Activated CD8-positive, alpha-beta T cell treated with anti-CD3 and anti-CD28 coated beads for 36 hours (primary cell): ENCODE results near the gene PMF1. TPM values are rescaled to one million over a fixed set of nuclear protein-coding genes. Genes with fewer than 3 reads are reported as not detected.

Source experiments
- ATAC-seq: fragments of 200-7000 bp; cut with Tn5 transposase; one replicate; pipeline ENCODE4 v1.10.0; 2021; ENCODE audit warnings: mild to moderate bottlenecking, moderate library complexity
- CTCF ChIA-PET: fragments of 350-600 bp; sonication (Branson Sonifier 250); formaldehyde crosslinking; loops from one replicate; lab custom pipeline; 2021; ENCODE audit warnings: antibody characterized with exemption; lab: Charles Lee
- POLR2A ChIA-PET: fragments of 350-600 bp; sonication (Branson Sonifier 250); formaldehyde crosslinking; loops from one replicate; lab custom pipeline; 2021; ENCODE audit warnings: antibody characterized with exemption; lab: Charles Lee
- DNase-seq: peaks from one replicate; pipeline ENCODE4 v3.0.0-alpha.2; 2020
- H3K27ac Mint-ChIP-seq: one replicate; pipeline ENCODE4 v1.8.0; 2021; ENCODE audit warnings: mild to moderate bottlenecking, mixed read lengths
- H3K27me3 Mint-ChIP-seq: one replicate; pipeline ENCODE4 v1.8.0; 2021; ENCODE audit warnings: mixed read lengths
- H3K36me3 Mint-ChIP-seq: one replicate; pipeline ENCODE4 v1.8.0; 2021; ENCODE audit warnings: low read depth, mixed read lengths
- H3K4me1 Mint-ChIP-seq: one replicate; pipeline ENCODE4 v1.8.0; 2021; ENCODE audit warnings: low read depth, mixed read lengths
- H3K4me3 Mint-ChIP-seq: one replicate; pipeline ENCODE4 v1.8.0; 2021; ENCODE audit warnings: mild to moderate bottlenecking, moderate library complexity, mixed read lengths
- H3K9me3 Mint-ChIP-seq: one replicate; pipeline ENCODE4 v1.8.0; 2021; ENCODE audit warnings: mixed read lengths
- CTCF ChIP-seq: fragments of 200-600 bp; IDR thresholded peaks from one replicate; pipeline ENCODE4 v1.8.0; 2022; ENCODE audit warnings: antibody characterized with exemption, mild to moderate bottlenecking
- intact Hi-C: fragments of 100-400 bp; cut with micrococcal nuclease; formaldehyde crosslinking; loops from one replicate; pipeline ENCODE4 v1.10.0; 2022
- total RNA-seq, 2 experiments: library from RNA; stranded (reverse); gene quantifications; one replicate each; pipeline ENCODE4 v1.2.3, GENCODE V29; 2021

Gene PMF1
- total RNA-seq, 2 experiments from 2014 or later: 89.4 to 93.7 TPM

- ChIA-PET POLR2A (interaction anchor here (0.9 to 2.0 kb wide), 9 partner anchors 9 to 45 kb away, joined by 3 to 8 read pairs (median 4); partner anchors contain the start of genes PAQR6, TMEM79 and VHLL), CTCF (no interaction called here)
- H3K36me3 Mint-ChIP-seq: peaks cover 73% of the 10 kb centered on the region
- no peaks in the 10 kb centered on the region for H3K9me3 Mint-ChIP-seq
- peaks cover 5% of the 10 kb centered on the region for H3K4me1 Mint-ChIP-seq
- ATAC-seq (peak; percentile 67), DNase-seq (no peak)
- H3K27ac Mint-ChIP-seq: peak overlapping the region; percentile 26
- H3K27me3 Mint-ChIP-seq: no peaks in the 10 kb centered on the region
- intact Hi-C loops: no loop called here
- TF ChIP-seq CTCF: no peak
- no peak overlapping the region for H3K4me3 Mint-ChIP-seq
Observed at GRCh38 chr1:156262461-156263287, 49.9 kb downstream of the PMF1 start.

- ChIA-PET POLR2A (interaction anchor here (0.9 to 2.0 kb wide), 9 partner anchors 8 to 44 kb away, joined by 3 to 8 read pairs (median 4); partner anchors contain the start of genes PAQR6, TMEM79 and VHLL), CTCF (no interaction called here)
Observed at GRCh38 chr1:156263288-156263655, 50.5 kb downstream of the PMF1 start.

GRCh38 chr1:156266051-156266450 is 53.2 kb downstream of the PMF1 start:
- no peak for TF ChIP-seq CTCF
- no peak overlapping the region for H3K27ac Mint-ChIP-seq
- CTCF ChIA-PET: no interaction called here
- no peaks in the 10 kb centered on the region for H3K27me3 Mint-ChIP-seq
- H3K9me3 Mint-ChIP-seq: no peaks in the 10 kb centered on the region
- DNase-seq (no peak), ATAC-seq (no peak)
- intact Hi-C loops: no loop called here
- no peak overlapping the region for H3K4me3 Mint-ChIP-seq
- H3K4me1 Mint-ChIP-seq: peaks cover 4% of the 10 kb centered on the region
- POLR2A ChIA-PET: no interaction called here
- H3K36me3 Mint-ChIP-seq: peaks cover 64% of the 10 kb centered on the region

More at GRCh38 chr1:156263288-156263655, 50.5 kb downstream of the PMF1 start:
- DNase-seq (no peak), ATAC-seq (no peak)
- no peak overlapping the region for H3K27ac Mint-ChIP-seq
- TF ChIP-seq CTCF: no peak
- H3K4me3 Mint-ChIP-seq: no peak overlapping the region
- no peaks in the 10 kb centered on the region for H3K9me3 Mint-ChIP-seq
- peaks cover 4% of the 10 kb centered on the region for H3K4me1 Mint-ChIP-seq
- H3K27me3 Mint-ChIP-seq: no peaks in the 10 kb centered on the region
- H3K36me3 Mint-ChIP-seq: peaks cover 72% of the 10 kb centered on the region
- intact Hi-C loops: no loop called here

DNA sequence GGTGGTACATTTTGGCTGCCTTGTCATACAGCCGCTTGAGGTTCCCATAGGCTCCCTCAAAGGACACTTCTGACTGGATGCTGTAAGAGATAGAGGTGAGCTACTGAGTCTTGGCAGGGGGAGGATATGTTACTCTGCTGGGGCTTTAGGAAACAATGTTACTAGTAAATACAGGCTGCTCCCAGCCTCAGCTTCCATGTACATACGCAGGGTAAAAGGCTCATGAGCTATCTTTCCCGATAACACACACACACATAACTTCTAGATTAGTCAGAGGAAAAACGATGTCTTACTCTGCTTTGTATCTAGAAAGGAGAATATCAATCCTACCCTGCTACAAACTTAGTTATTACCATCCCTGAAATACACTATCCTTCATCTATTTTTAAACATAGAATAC is 55.5 kb downstream of the PMF1 start:
- POLR2A ChIA-PET: interaction anchor here (1.0 to 2.3 kb wide), 4 partner anchors 9 to 21 kb away, joined by 3 to 10 read pairs (median 4); partner anchors contain the start of gene PAQR6

More for the DNA sequence above, 55.5 kb downstream of the PMF1 start:
- Mint-ChIP-seq H3K9me3 (no peaks in the 10 kb centered on the region), H3K4me3 (no peak overlapping the region), H3K27me3 (no peaks in the 10 kb centered on the region), H3K4me1 (peaks cover 3% of the 10 kb centered on the region), H3K36me3 (peaks cover 58% of the 10 kb centered on the region), H3K27ac (no peak overlapping the region)
- no peak for ATAC-seq
- intact Hi-C loops: no loop called here
- DNase-seq: no peak
- CTCF ChIA-PET: interaction anchor here (1.1 kb wide), 1 partner anchor 127 kb away, joined by 3 read pairs; no protein-coding TSS in a partner anchor
- no peak for TF ChIP-seq CTCF
